Pulmonary artery endothelial cell (primary cell): ENCODE results near the gene MAP2K5. TPM values are rescaled to one million over a fixed set of nuclear protein-coding genes. Genes with fewer than 3 reads are reported as not detected.

Source experiments
- DNase-seq: peaks from one replicate; pipeline ENCODE4 v3.0.0-alpha.2; 2011; ENCODE audit warnings: low read depth, low spot score
- total RNA-seq: library from RNA; depleted of rRNA; stranded (reverse); fragments of >200 nt; gene quantifications from 2 replicates; pipeline ENCODE4 v1.2.3, GENCODE V29; 2014

MAP2K5 gene
- total RNA-seq, 1 donor from 2014 or later: 4.1 TPM

GRCh38 chr15:67722030-67722817, 179.7 kb downstream of the MAP2K5 start:
- DNase-seq: no peak

- no peak for DNase-seq
Measured at GRCh38 chr15:67723294-67724024, 181.0 kb downstream of the MAP2K5 start.

- DNase-seq: no peak
Measured at GRCh38 chr15:67724691-67725375, 182.3 kb downstream of the MAP2K5 start.

- no peak for DNase-seq
Measured at GRCh38 chr15:67730135-67730534, 187.6 kb downstream of the MAP2K5 start.

GRCh38 chr15:67731112-67731721, 188.7 kb downstream of the MAP2K5 start:
- DNase-seq: no peak

- DNase-seq: no peak
Measured at GRCh38 chr15:67732164-67732563, 189.7 kb downstream of the MAP2K5 start.

- no peak for DNase-seq
Measured at GRCh38 chr15:67732671-67733374, 190.3 kb downstream of the MAP2K5 start.

GRCh38 chr15:67735896-67736295, 193.4 kb downstream of the MAP2K5 start:
- no peak for DNase-seq

GRCh38 chr15:67736810-67737209, 194.3 kb downstream of the MAP2K5 start:
- DNase-seq: no peak

GRCh38 chr15:67738056-67738455, 195.6 kb downstream of the MAP2K5 start:
- no peak for DNase-seq

- no peak for DNase-seq
Measured at GRCh38 chr15:67740405-67740804, 197.9 kb downstream of the MAP2K5 start.

GRCh38 chr15:67741308-67741707, 198.8 kb downstream of the MAP2K5 start:
- DNase-seq: no peak

- no peak for DNase-seq
Measured at GRCh38 chr15:67743558-67743957, 201.1 kb downstream of the MAP2K5 start.

- no peak for DNase-seq
Measured at GRCh38 chr15:67744331-67745072, 202.0 kb downstream of the MAP2K5 start.

- DNase-seq: no peak
Measured at GRCh38 chr15:67745073-67746006, 202.8 kb downstream of the MAP2K5 start.

- DNase-seq: no peak
Measured at GRCh38 chr15:67746022-67746421, 203.5 kb downstream of the MAP2K5 start.

- DNase-seq: no peak
Measured at GRCh38 chr15:67746450-67746849, 203.9 kb downstream of the MAP2K5 start.

GRCh38 chr15:67747921-67748320, 205.4 kb downstream of the MAP2K5 start:
- no peak for DNase-seq

GRCh38 chr15:67750371-67750770, 207.9 kb downstream of the MAP2K5 start:
- no peak for DNase-seq
